Measurements from ENCODE around the gene ZNF680.
"Not testable (repeated sequence)": the region's sequence is repeated elsewhere in the genome, so short reads cannot be mapped to it uniquely, and the experiment has no call there.

DNA sequence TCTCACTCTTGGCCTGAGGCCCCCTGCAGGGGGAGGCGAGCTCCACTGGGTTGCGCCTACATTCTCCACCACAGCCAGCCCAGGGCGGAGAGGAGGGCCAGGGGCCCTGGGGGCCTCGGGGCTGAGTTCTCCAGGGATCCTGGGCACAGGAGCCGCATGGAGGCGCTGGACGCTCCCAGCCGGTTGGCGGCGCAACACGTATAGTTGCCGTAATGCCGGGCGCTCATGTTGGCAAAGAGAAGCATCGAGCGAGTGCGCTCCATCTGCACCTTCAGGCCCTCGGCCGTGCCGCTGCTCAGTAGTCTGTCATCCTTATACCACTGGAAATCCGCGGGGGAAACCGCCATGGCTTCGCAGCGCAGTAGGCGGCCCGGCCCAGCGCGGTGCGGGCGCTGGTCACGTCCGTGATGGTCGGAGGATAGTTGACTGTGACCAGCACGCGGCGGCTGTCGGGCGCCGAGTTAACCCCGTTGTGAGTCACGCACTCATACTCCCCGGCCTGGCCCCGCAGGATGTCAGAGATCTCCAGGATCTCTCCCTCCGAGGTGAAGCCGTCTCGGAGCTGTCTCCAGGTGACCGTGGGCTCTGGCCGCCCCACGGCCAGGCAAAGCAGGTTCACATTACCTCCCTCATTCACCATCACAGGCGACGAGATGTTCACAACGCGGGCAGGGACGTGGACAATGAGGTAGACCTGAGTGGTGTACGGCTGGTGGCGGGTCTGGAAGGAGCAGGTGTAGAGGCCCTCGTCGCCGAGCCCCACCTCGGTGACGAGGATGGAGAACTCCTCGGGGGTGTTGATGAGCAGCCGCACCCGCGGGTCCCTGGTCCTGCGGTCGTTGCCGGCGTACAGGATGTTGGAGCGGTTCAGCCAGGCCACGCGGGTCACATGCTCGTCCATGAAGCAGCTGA is 6.8 kb upstream of the ZNF680 start:
- TF ChIP-seq, protein P1, sequence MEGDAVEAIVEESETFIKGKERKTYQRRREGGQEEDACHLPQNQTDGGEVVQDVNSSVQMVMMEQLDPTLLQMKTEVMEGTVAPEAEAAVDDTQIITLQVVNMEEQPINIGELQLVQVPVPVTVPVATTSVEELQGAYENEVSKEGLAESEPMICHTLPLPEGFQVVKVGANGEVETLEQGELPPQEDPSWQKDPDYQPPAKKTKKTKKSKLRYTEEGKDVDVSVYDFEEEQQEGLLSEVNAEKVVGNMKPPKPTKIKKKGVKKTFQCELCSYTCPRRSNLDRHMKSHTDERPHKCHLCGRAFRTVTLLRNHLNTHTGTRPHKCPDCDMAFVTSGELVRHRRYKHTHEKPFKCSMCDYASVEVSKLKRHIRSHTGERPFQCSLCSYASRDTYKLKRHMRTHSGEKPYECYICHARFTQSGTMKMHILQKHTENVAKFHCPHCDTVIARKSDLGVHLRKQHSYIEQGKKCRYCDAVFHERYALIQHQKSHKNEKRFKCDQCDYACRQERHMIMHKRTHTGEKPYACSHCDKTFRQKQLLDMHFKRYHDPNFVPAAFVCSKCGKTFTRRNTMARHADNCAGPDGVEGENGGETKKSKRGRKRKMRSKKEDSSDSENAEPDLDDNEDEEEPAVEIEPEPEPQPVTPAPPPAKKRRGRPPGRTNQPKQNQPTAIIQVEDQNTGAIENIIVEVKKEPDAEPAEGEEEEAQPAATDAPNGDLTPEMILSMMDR (IDR thresholded peaks at IDR 0.05), result peak; percentile 36 to 43 (median 42)
- not testable (repeated sequence) for TF ChIP-seq POLR2AphosphoS5 (IDR thresholded peaks at IDR 0.05)
